IMR-90 (cell line): ENCODE measurements around the gene COG2. TPM values are rescaled to one million over a fixed set of nuclear protein-coding genes. Genes with fewer than 3 reads are reported as not detected.

ENCODE experiments used
- ATAC-seq: fragments of 200-7000 bp; cut with Tn5 transposase; 2 replicates; pipeline ENCODE4 v1.9.1; 2020; ENCODE audit warnings: low read depth, mild to moderate bottlenecking, moderate library complexity
- BruUV-seq: library from RNA; stranded (reverse); fragments of 400-500 nt; replicated peaks from 2 replicates; lab custom pipeline; 2021; lab: Mats Ljungman, UMichigan
- CTCF ChIA-PET: fragments of 300-600 bp; formaldehyde crosslinking; extraction: SDS; loops from one replicate; lab custom pipeline; 2021; ENCODE audit warnings: antibody characterized with exemption; lab: Yijun Ruan, JAX
- POLR2A ChIA-PET: fragments of 300-600 bp; sonication (Branson Sonifier 250); formaldehyde crosslinking; loops from one replicate; lab custom pipeline; 2022; ENCODE audit warnings: antibody characterized with exemption; ENCODE audit not compliant: unreplicated experiment; lab: Charles Lee
- DNase-seq: peaks from one replicate; pipeline ENCODE4 v3.0.0; 2013
- H2AFZ ChIP-seq: replicated peaks from 2 replicates; pipeline ENCODE3; 2013; ENCODE audit warnings: low read length, mild to moderate bottlenecking; ENCODE audit not compliant: poor library complexity
- H2AK5ac ChIP-seq: 2 replicates; pipeline ENCODE4 v1.6.1; 2013; ENCODE audit warnings: low read depth, low read length, inconsistent platforms
- H2AK9ac ChIP-seq: replicated peaks from 2 replicates; pipeline ENCODE3; 2013; ENCODE audit warnings: mild to moderate bottlenecking, low read depth, low read length, moderate library complexity; ENCODE audit not compliant: poor library complexity
- H2BK120ac ChIP-seq: 2 replicates; pipeline ENCODE4 v1.6.1; 2013; ENCODE audit warnings: low read depth, low read length, inconsistent platforms
- H2BK15ac ChIP-seq: 3 replicates; pipeline ENCODE4 v1.6.1; 2013; ENCODE audit warnings: low read depth, low read length, inconsistent platforms
- H2BK20ac ChIP-seq: 2 replicates; pipeline ENCODE4 v1.6.1; 2013; ENCODE audit warnings: low read depth, mild to moderate bottlenecking, inconsistent platforms, low read length, moderate library complexity
- H2BK5ac ChIP-seq: 2 replicates; pipeline ENCODE4 v1.6.1; 2013; ENCODE audit warnings: mild to moderate bottlenecking, low read depth, low read length, inconsistent platforms; ENCODE audit not compliant: poor library complexity, severe bottlenecking
- H3K14ac ChIP-seq: replicated peaks from 2 replicates; pipeline ENCODE4 v1.6.1; 2013; ENCODE audit warnings: low read depth, low read length, inconsistent platforms
- H3K18ac ChIP-seq: 2 replicates; pipeline ENCODE4 v1.6.1; 2013; ENCODE audit warnings: low read depth, low read length, control low read depth
- H3K23ac ChIP-seq: 2 replicates; pipeline ENCODE4 v1.6.1; 2013; ENCODE audit warnings: low read depth, low read length, inconsistent platforms
- H3K27ac ChIP-seq: 2 replicates; pipeline ENCODE4 v1.5.1; 2013; ENCODE audit warnings: mild to moderate bottlenecking, control low read depth, low read length; ENCODE audit not compliant: insufficient read depth
- H3K27me3 ChIP-seq: 2 replicates; pipeline ENCODE4 v1.6.1; 2013; ENCODE audit warnings: low read length; ENCODE audit not compliant: control insufficient read depth, insufficient read depth
- H3K36me3 ChIP-seq: 2 replicates; pipeline ENCODE4 v1.6.1; 2013; ENCODE audit warnings: low read length, mixed read lengths; ENCODE audit not compliant: control insufficient read depth, insufficient read depth
- H3K4ac ChIP-seq: 2 replicates; pipeline ENCODE4 v1.6.1; 2013; ENCODE audit warnings: low read depth, low read length, inconsistent platforms
- H3K4me1 ChIP-seq: 2 replicates; pipeline ENCODE4 v1.6.1; 2013; ENCODE audit warnings: low read length, mixed read lengths; ENCODE audit not compliant: control insufficient read depth, insufficient read depth
- H3K4me2 ChIP-seq: 2 replicates; pipeline ENCODE4 v1.6.1; 2013; ENCODE audit warnings: low read depth, mild to moderate bottlenecking, control low read depth, low read length, moderate library complexity
- H3K4me3 ChIP-seq: 2 replicates; pipeline ENCODE4 v1.5.1; 2013; ENCODE audit warnings: low read depth, mild to moderate bottlenecking, control low read depth, low read length, moderate library complexity; ENCODE audit not compliant: insufficient read depth
- H3K56ac ChIP-seq: 2 replicates; pipeline ENCODE4 v1.6.1; 2013; ENCODE audit warnings: low read length, inconsistent platforms; ENCODE audit not compliant: insufficient read depth; ENCODE audit errors: extremely low read depth
- H3K79me1 ChIP-seq, 2 experiments: 2 replicates each; pipeline ENCODE4 v1.6.1; 2013; ENCODE audit warnings: low read length in 2 of 2, inconsistent platforms in 1 of 2, low read depth in 1 of 2
- H3K9ac ChIP-seq: 2 replicates; pipeline ENCODE4 v1.6.1; 2013; ENCODE audit warnings: low read depth, low read length, control low read depth
- H3K9me1 ChIP-seq: 2 replicates; pipeline ENCODE4 v1.6.1; 2013; ENCODE audit warnings: low read length, inconsistent platforms; ENCODE audit not compliant: insufficient read depth
- H3K9me3 ChIP-seq: 2 replicates; pipeline ENCODE4 v1.6.1; 2013; ENCODE audit warnings: low read length; ENCODE audit not compliant: control insufficient read depth, insufficient read depth
- H4K20me1 ChIP-seq: 2 replicates; pipeline ENCODE4 v1.6.1; 2013; ENCODE audit warnings: low read length, inconsistent platforms; ENCODE audit not compliant: insufficient read depth
- H4K5ac ChIP-seq: 2 replicates; pipeline ENCODE4 v1.6.1; 2013; ENCODE audit warnings: mild to moderate bottlenecking, low read depth, low read length, control low read depth
- H4K8ac ChIP-seq, 2 experiments: 2 replicates each; pipeline ENCODE4 v1.6.1; 2013; ENCODE audit warnings: low read depth in 2 of 2, low read length in 2 of 2, control low read depth in 1 of 2, inconsistent platforms in 1 of 2
- H4K91ac ChIP-seq: 2 replicates; pipeline ENCODE4 v1.6.1; 2013; ENCODE audit warnings: low read depth, low read length, inconsistent platforms; ENCODE audit not compliant: insufficient read depth
- BHLHE40 ChIP-seq: fragments of 150-350 bp; IDR thresholded peaks from 2 replicates; pipeline ENCODE4 v1.6.1; 2016; ENCODE audit warnings: mild to moderate bottlenecking, low read depth, low read length
- CEBPB ChIP-seq: IDR thresholded peaks from 2 replicates; pipeline ENCODE4 v1.6.1; 2012; ENCODE audit warnings: low read depth, low read length, improper control_type of control experiment
- CHD1 ChIP-seq: IDR thresholded peaks from 2 replicates; pipeline ENCODE4 v1.6.1; 2012; ENCODE audit warnings: low read depth, low read length, improper control_type of control experiment
- FOS ChIP-seq: fragments of 150-350 bp; IDR thresholded peaks from 2 replicates; pipeline ENCODE4 v1.6.1; 2016; ENCODE audit warnings: low read depth, low read length
- MAFK ChIP-seq: IDR thresholded peaks from 2 replicates; pipeline ENCODE4 v1.6.1; 2012; ENCODE audit warnings: low read depth, low read length, improper control_type of control experiment
- MAZ ChIP-seq: IDR thresholded peaks from 2 replicates; pipeline ENCODE4 v1.6.1; 2012; ENCODE audit warnings: low read depth, mild to moderate bottlenecking, low read length, improper control_type of control experiment, moderate library complexity, borderline replicate concordance
- MXI1 ChIP-seq: IDR thresholded peaks from 2 replicates; pipeline ENCODE4 v1.6.1; 2012; ENCODE audit warnings: low read depth, mild to moderate bottlenecking, low read length, moderate library complexity, borderline replicate concordance
- NFE2L2 ChIP-seq: fragments of 150-350 bp; IDR thresholded peaks from 2 replicates; pipeline ENCODE4 v1.6.1; 2016; ENCODE audit warnings: low read depth, mild to moderate bottlenecking, low read length
- POLR2A ChIP-seq: IDR thresholded peaks from 2 replicates; pipeline ENCODE4 v1.6.1; 2012; ENCODE audit warnings: mild to moderate bottlenecking, low read depth, low read length
- RAD21 ChIP-seq: IDR thresholded peaks from 2 replicates; pipeline ENCODE4 v1.6.1; 2012; ENCODE audit warnings: low read length, improper control_type of control experiment
- RCOR1 ChIP-seq: IDR thresholded peaks from 2 replicates; pipeline ENCODE4 v1.6.1; 2012; ENCODE audit warnings: mild to moderate bottlenecking, low read length, improper control_type of control experiment; ENCODE audit not compliant: insufficient replicate concordance
- RFX5 ChIP-seq: IDR thresholded peaks from 2 replicates; pipeline ENCODE4 v1.8.0; 2012; ENCODE audit warnings: low read depth, mild to moderate bottlenecking, low read length, moderate library complexity
- SMC3 ChIP-seq: fragments of 150-350 bp; IDR thresholded peaks from 2 replicates; pipeline ENCODE4 v1.6.1; 2016; ENCODE audit warnings: low read depth, mild to moderate bottlenecking, antibody characterized with exemption, low read length, moderate library complexity
- WGBS, 2 experiments: methylation state at CpG; one replicate each; pipeline versions ENCODE4 v1.1.5 to v1.1.7; 2013; ENCODE audit warnings: missing lambda C conversion rate in 2 of 2; ENCODE audit not compliant: insufficient read length in 1 of 2; ENCODE audit errors: extremely low coverage in 2 of 2; 5-methylcytosine and 5-hydroxymethylcytosine counted together
- dilution Hi-C: fragments of 300-500 bp; cut with HindIII; formaldehyde crosslinking; loops from one replicate; pipeline ENCODE4 v1.14.3; 2018; ENCODE audit warnings: low sequenced_read_pairs; ENCODE audit not compliant: unreplicated experiment
- in situ Hi-C: fragments of 300-500 bp; cut with MboI; formaldehyde crosslinking; loops from 3 replicates; pipeline ENCODE4 v1.14.3; 2019; ENCODE audit warnings: low sequenced_read_pairs, inconsistent platforms, mixed read lengths
- intact Hi-C: fragments of 100-400 bp; cut with micrococcal nuclease; formaldehyde crosslinking; loops from 2 replicates; pipeline ENCODE4 v1.10.0; 2022
- polyA plus RNA-seq, 3 experiments: library from polyadenylated mRNA; depleted of rRNA; stranded (reverse); fragments of >200 nt; gene quantifications; 2 replicates each; pipeline ENCODE4 v1.2.3, GENCODE V29; 2012; ENCODE audit warnings: low replicate concordance in 1 of 3
- total RNA-seq: library from RNA; depleted of rRNA; stranded (reverse); fragments of >200 nt; gene quantifications from 2 replicates; pipeline ENCODE4 v1.2.3, GENCODE V29; 2012
- TF ChIP-seq, protein P1 (sequence below): fragments of 150-350 bp; IDR thresholded peaks from 2 replicates; pipeline ENCODE4 v1.6.1; 2016; ENCODE audit warnings: low read depth, mild to moderate bottlenecking, low read length, moderate library complexity, borderline replicate concordance
- TF ChIP-seq, protein P2 (sequence below): conservative IDR thresholded peaks from 2 replicates; pipeline ENCODE4 v1.5.1; 2012; ENCODE audit warnings: mild to moderate bottlenecking, low read depth, low read length, improper control_type of control experiment
- TF ChIP-seq, protein P3 (sequence below): fragments of 150-350 bp; IDR thresholded peaks from 2 replicates; pipeline ENCODE4 v1.6.1; 2017; ENCODE audit warnings: mild to moderate bottlenecking, antibody characterized with exemption, low read length, low read depth

COG2 gene
- total and polyA plus RNA-seq, 2 of the 4 experiments (the other 2 are of a cell fraction) = 9.1 to 16.7 TPM

DNA sequence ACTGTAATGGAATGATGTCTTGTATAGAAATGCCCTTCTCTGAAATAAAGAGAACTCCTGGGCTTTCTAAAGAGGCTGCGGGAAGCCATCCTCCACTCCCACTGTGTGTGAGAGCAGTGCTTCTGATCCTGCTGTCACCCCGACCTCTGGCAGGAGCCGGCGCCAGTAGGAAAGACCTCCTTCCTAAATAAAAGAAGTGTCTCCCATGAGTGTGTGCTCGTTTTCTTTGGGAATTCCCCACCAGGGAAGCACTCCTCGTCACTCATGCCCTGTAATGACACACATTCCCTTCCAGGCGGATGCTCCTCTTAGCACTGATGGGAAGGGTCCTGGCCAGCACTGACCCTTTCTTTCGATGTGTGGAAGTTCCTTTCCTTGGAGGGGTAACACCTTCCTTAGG lies 51.5 kb downstream of the COG2 start:
- in situ Hi-C loops = no loop called here
- POLR2A ChIA-PET = no interaction called here
- no peaks in the 10 kb centered on the region for H3K9me3 ChIP-seq
- dilution Hi-C loops = no loop called here
- WGBS, 2 experiments = no CpG with 5 or more reads among the region's 8 CpGs
- DNase-seq = no peak
- BruUV-seq = no TSS peak
- no peaks in the 10 kb centered on the region; the same call in 1 of the 2 replicates for H4K20me1 ChIP-seq
- intact Hi-C loops = no loop called here
- H2BK120ac ChIP-seq = no peak overlapping the region
- H3K9ac ChIP-seq = no peak overlapping the region
- no peak overlapping the region for H3K18ac ChIP-seq
- no peak overlapping the region for H2AK5ac ChIP-seq
- H3K4me3 ChIP-seq = no peak overlapping the region
- H3K9me1 ChIP-seq = no peaks in the 10 kb centered on the region
- no peak overlapping the region for H4K8ac ChIP-seq
- H3K27ac ChIP-seq = no peak overlapping the region
- H2AK9ac ChIP-seq = no peak overlapping the region
- H3K4ac ChIP-seq = no peak overlapping the region
- no peak overlapping the region for H2BK15ac ChIP-seq
- ATAC-seq = no peak
- H3K79me1 ChIP-seq = no peaks in the 10 kb centered on the region
- CTCF ChIA-PET = interaction anchor here (1.6 kb wide), 1 partner anchor 43 kb away, joined by 4 read pairs; no protein-coding TSS in a partner anchor
- no peaks in the 10 kb centered on the region for H3K27me3 ChIP-seq
- H3K36me3 ChIP-seq = peaks cover 32% of the 10 kb centered on the region
- peaks cover 2% of the 10 kb centered on the region; the same call in 1 of the 2 replicates for H3K4me1 ChIP-seq
- no peak overlapping the region for H3K14ac ChIP-seq
- no peak overlapping the region for H3K56ac ChIP-seq
- H2BK20ac ChIP-seq = no peak overlapping the region
- no peak overlapping the region for H3K4me2 ChIP-seq
- TF ChIP-seq CEBPB (no peak), POLR2A (no peak), BHLHE40 (no peak), MAZ (no peak), FOS (no peak), SMC3 (no peak), RFX5 (no peak), MAFK (no peak), RCOR1 (no peak), CHD1 (no peak), MXI1 (no peak), NFE2L2 (no peak), RAD21 (no peak)
- TF ChIP-seq, protein P1, sequence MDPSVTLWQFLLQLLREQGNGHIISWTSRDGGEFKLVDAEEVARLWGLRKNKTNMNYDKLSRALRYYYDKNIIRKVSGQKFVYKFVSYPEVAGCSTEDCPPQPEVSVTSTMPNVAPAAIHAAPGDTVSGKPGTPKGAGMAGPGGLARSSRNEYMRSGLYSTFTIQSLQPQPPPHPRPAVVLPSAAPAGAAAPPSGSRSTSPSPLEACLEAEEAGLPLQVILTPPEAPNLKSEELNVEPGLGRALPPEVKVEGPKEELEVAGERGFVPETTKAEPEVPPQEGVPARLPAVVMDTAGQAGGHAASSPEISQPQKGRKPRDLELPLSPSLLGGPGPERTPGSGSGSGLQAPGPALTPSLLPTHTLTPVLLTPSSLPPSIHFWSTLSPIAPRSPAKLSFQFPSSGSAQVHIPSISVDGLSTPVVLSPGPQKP = no peak
- TF ChIP-seq, protein P2, sequence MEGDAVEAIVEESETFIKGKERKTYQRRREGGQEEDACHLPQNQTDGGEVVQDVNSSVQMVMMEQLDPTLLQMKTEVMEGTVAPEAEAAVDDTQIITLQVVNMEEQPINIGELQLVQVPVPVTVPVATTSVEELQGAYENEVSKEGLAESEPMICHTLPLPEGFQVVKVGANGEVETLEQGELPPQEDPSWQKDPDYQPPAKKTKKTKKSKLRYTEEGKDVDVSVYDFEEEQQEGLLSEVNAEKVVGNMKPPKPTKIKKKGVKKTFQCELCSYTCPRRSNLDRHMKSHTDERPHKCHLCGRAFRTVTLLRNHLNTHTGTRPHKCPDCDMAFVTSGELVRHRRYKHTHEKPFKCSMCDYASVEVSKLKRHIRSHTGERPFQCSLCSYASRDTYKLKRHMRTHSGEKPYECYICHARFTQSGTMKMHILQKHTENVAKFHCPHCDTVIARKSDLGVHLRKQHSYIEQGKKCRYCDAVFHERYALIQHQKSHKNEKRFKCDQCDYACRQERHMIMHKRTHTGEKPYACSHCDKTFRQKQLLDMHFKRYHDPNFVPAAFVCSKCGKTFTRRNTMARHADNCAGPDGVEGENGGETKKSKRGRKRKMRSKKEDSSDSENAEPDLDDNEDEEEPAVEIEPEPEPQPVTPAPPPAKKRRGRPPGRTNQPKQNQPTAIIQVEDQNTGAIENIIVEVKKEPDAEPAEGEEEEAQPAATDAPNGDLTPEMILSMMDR = no peak
- TF ChIP-seq, protein P3, sequence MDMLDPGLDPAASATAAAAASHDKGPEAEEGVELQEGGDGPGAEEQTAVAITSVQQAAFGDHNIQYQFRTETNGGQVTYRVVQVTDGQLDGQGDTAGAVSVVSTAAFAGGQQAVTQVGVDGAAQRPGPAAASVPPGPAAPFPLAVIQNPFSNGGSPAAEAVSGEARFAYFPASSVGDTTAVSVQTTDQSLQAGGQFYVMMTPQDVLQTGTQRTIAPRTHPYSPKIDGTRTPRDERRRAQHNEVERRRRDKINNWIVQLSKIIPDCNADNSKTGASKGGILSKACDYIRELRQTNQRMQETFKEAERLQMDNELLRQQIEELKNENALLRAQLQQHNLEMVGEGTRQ = no peak
- H4K91ac ChIP-seq = no peak overlapping the region
- H2AFZ ChIP-seq = no peak overlapping the region
- no peak overlapping the region for H2BK5ac ChIP-seq
- no peak overlapping the region for H4K5ac ChIP-seq
- no peak overlapping the region for H3K23ac ChIP-seq
